Trophoblast cell (in vitro differentiated cells and primary cell): ENCODE results near the gene HOXB6.
A peak's percentile ranks its signal among the peaks of the same experiment; 100 is the strongest.

Experiments
- DNase-seq, 2 donors: peaks; one replicate each; pipeline ENCODE4 v3.0.0-alpha.2; 2016
- H2AFZ ChIP-seq: 2 replicates; pipeline ENCODE4 v1.6.1; 2013; ENCODE audit warnings: low read length, moderate library complexity, mild to moderate bottlenecking; ENCODE audit not compliant: insufficient read depth, poor library complexity
- H2AK5ac ChIP-seq: 2 replicates; pipeline ENCODE4 v1.6.1; 2013; ENCODE audit warnings: mild to moderate bottlenecking, low read length
- H2BK120ac ChIP-seq: 2 replicates; pipeline ENCODE4 v1.6.1; 2013; ENCODE audit warnings: low read length, mild to moderate bottlenecking, moderate library complexity; ENCODE audit not compliant: insufficient read depth, poor library complexity
- H2BK12ac ChIP-seq: 2 replicates; pipeline ENCODE4 v1.6.1; 2013; ENCODE audit warnings: mild to moderate bottlenecking, low read length, moderate library complexity
- H2BK5ac ChIP-seq: 2 replicates; pipeline ENCODE4 v1.6.1; 2013; ENCODE audit warnings: low read length, low read depth, moderate library complexity, mild to moderate bottlenecking; ENCODE audit not compliant: poor library complexity
- H3K14ac ChIP-seq: 2 replicates; pipeline ENCODE4 v1.6.1; 2013; ENCODE audit warnings: mild to moderate bottlenecking, low read length
- H3K18ac ChIP-seq: 2 replicates; pipeline ENCODE4 v1.6.1; 2013; ENCODE audit warnings: mild to moderate bottlenecking, low read length
- H3K23ac ChIP-seq: 2 replicates; pipeline ENCODE4 v1.6.1; 2013; ENCODE audit warnings: low read length
- H3K27ac ChIP-seq: 2 replicates; pipeline ENCODE4 v1.5.1; 2013; ENCODE audit warnings: low read depth, mild to moderate bottlenecking, inconsistent platforms, low read length, moderate library complexity
- H3K27me3 ChIP-seq: 2 replicates; pipeline ENCODE4 v1.6.1; 2013; ENCODE audit warnings: inconsistent platforms, mild to moderate bottlenecking, low read length, moderate library complexity; ENCODE audit not compliant: insufficient read depth
- H3K36me3 ChIP-seq, 2 experiments: 1 replicate in 1 of 2; 2 replicates in 1 of 2; pipeline ENCODE4 v1.6.1; 2013; ENCODE audit warnings: low read length in 2 of 2, mild to moderate bottlenecking in 2 of 2, moderate library complexity in 1 of 2; ENCODE audit not compliant: insufficient read depth in 2 of 2, control insufficient read depth in 1 of 2
- H3K4ac ChIP-seq: 2 replicates; pipeline ENCODE4 v1.6.1; 2013; ENCODE audit warnings: low read depth, mild to moderate bottlenecking, low read length, moderate library complexity
- H3K4me1 ChIP-seq, 2 experiments: 1 replicate in 1 of 2; 2 replicates in 1 of 2; pipeline ENCODE4 v1.6.1; 2013; ENCODE audit warnings: low read length in 2 of 2, mild to moderate bottlenecking in 2 of 2, moderate library complexity in 1 of 2; ENCODE audit not compliant: insufficient read depth in 2 of 2, control insufficient read depth in 1 of 2
- H3K4me2 ChIP-seq: 2 replicates; pipeline ENCODE4 v1.6.1; 2013; ENCODE audit warnings: inconsistent platforms, mild to moderate bottlenecking, low read length, moderate library complexity
- H3K4me3 ChIP-seq: 2 replicates; pipeline ENCODE4 v1.5.1; 2013; ENCODE audit warnings: mild to moderate bottlenecking, low read depth, low read length, inconsistent platforms
- H3K79me1 ChIP-seq: one replicate; pipeline ENCODE4 v1.6.1; 2013; ENCODE audit warnings: low read length
- H3K79me2 ChIP-seq: 2 replicates; pipeline ENCODE4 v1.6.1; 2013; ENCODE audit warnings: low read length, mild to moderate bottlenecking; ENCODE audit not compliant: control insufficient read depth, insufficient read depth, poor library complexity
- H3K9ac ChIP-seq: 2 replicates; pipeline ENCODE4 v1.6.1; 2013; ENCODE audit warnings: mild to moderate bottlenecking, low read length
- H3K9me3 ChIP-seq: 2 replicates; pipeline ENCODE4 v1.6.1; 2013; ENCODE audit warnings: low read depth, mild to moderate bottlenecking, control low read depth, inconsistent platforms, low read length; ENCODE audit not compliant: insufficient read depth
- H4K12ac ChIP-seq: 2 replicates; pipeline ENCODE4 v1.6.1; 2013; ENCODE audit warnings: low read depth, mild to moderate bottlenecking, low read length, moderate library complexity
- H4K8ac ChIP-seq: 2 replicates; pipeline ENCODE4 v1.6.1; 2013; ENCODE audit warnings: low read depth, mild to moderate bottlenecking, low read length, moderate library complexity
- H4K91ac ChIP-seq: one replicate; pipeline ENCODE4 v1.6.1; 2013; ENCODE audit warnings: low read depth, mild to moderate bottlenecking, low read length, moderate library complexity
- WGBS: extraction: QIAGEN DNeasy Blood & Tissue Kit; methylation state at CpG from one replicate; pipeline ENCODE4 v1.1.7; 2013; ENCODE audit warnings: missing lambda C conversion rate; ENCODE audit not compliant: insufficient read length, insufficient coverage; ENCODE audit errors: extremely low coverage; 5-methylcytosine and 5-hydroxymethylcytosine counted together

Gene HOXB6

GRCh38 chr17:48549281-48549630 lies 55.5 kb downstream of the HOXB6 start:
- Histone ChIP-seq H3K4me2 (no peak overlapping the region), H4K8ac (no peak overlapping the region), H3K79me2 (peaks cover 4% of the 10 kb centered on the region), H2BK12ac (no peak overlapping the region), H3K36me3 (peaks cover 9 to 14% of the 10 kb centered on the region in 2 experiments), H4K12ac (peak overlapping the region; percentile 33), H3K23ac (no peak overlapping the region), H3K4ac (no peak overlapping the region), H2BK120ac (no peak overlapping the region), H3K27ac (no peak overlapping the region), H3K27me3 (no peaks in the 10 kb centered on the region), H3K18ac (no peak overlapping the region), H3K79me1 (peaks cover 24% of the 10 kb centered on the region), H3K4me3 (no peak overlapping the region), H3K9ac (no peak overlapping the region), H2AFZ (no peak overlapping the region), H3K14ac (no peak overlapping the region), H3K9me3 (no peaks in the 10 kb centered on the region), H2AK5ac (no peak overlapping the region), H3K4me1 (peaks cover 14 to 42% of the 10 kb centered on the region in 2 experiments), H4K91ac (no peak overlapping the region), H2BK5ac (no peak overlapping the region)
- DNase-seq, result no peak
- no CpG with 5 or more reads among the region's 3 CpGs for WGBS

GRCh38 chr17:48548523-48549280 lies 56.1 kb downstream of the HOXB6 start:
- H4K8ac ChIP-seq, result no peak overlapping the region
- H2BK12ac ChIP-seq, result no peak overlapping the region
- DNase-seq, result no peak
- H3K79me2 ChIP-seq, result peaks cover 7% of the 10 kb centered on the region
- no peaks in the 10 kb centered on the region for H3K9me3 ChIP-seq
- no peak overlapping the region for H4K91ac ChIP-seq
- H3K36me3 ChIP-seq, result peaks cover 9 to 14% of the 10 kb centered on the region in 2 experiments
- H3K18ac ChIP-seq, result no peak overlapping the region
- H3K23ac ChIP-seq, result no peak overlapping the region
- H3K27me3 ChIP-seq, result no peaks in the 10 kb centered on the region
- no peak overlapping the region for H3K4ac ChIP-seq
- no peak overlapping the region for H4K12ac ChIP-seq
- H3K4me3 ChIP-seq, result no peak overlapping the region
- no peak overlapping the region for H3K9ac ChIP-seq
- no peak overlapping the region for H2AFZ ChIP-seq
- H2BK120ac ChIP-seq, result no peak overlapping the region
- no CpG with 5 or more reads among the region's 6 CpGs for WGBS
- peaks cover 14 to 41% of the 10 kb centered on the region in 2 experiments for H3K4me1 ChIP-seq
- no peak overlapping the region for H3K27ac ChIP-seq
- no peak overlapping the region for H2BK5ac ChIP-seq
- no peak overlapping the region for H2AK5ac ChIP-seq
- no peak overlapping the region for H3K14ac ChIP-seq
- no peak overlapping the region for H3K4me2 ChIP-seq
- H3K79me1 ChIP-seq, result peaks cover 29% of the 10 kb centered on the region

DNA sequence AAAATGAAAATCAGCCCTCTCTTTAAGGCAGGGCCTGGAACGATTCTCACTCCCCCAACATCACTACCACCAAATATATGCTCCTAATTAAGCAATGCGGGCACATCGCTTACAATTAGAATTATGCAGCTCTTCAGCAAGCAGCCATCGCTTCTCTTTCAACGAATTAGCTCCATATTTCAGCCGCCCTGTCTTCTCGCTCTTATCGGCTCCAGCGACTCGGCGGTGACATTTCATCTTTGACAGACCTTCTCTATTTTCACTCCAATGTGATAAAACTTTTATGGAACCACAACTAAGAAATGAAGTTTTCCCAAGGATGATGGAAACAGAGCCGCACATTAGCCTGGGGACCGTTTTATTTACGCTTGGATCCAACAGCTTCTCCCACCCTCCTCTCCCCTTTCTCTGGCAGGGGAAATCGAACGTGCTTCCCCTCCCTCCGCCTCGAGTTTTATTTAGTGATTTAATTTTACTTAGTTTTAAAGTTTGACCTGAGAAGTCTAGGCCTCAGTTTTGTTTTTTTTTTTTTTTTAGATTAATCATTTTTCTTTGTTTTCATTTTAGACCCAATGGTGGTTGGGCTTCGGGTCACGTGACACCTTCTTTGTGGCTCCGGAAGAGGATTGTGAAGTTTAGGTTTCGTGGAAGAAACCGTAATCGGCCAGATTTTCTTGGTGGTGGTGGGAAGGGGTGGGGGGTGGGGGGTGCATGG lies 56.8 kb downstream of the HOXB6 start:
- no peaks in the 10 kb centered on the region for H3K27me3 ChIP-seq
- H2BK12ac ChIP-seq, result no peak overlapping the region
- H2AK5ac ChIP-seq, result no peak overlapping the region
- no peak overlapping the region for H3K9ac ChIP-seq
- no peak overlapping the region for H4K91ac ChIP-seq
- no peak overlapping the region for H3K4ac ChIP-seq
- H4K12ac ChIP-seq, result no peak overlapping the region
- no peak overlapping the region for H2AFZ ChIP-seq
- H3K4me2 ChIP-seq, result peak overlapping the region; percentile 13
- H2BK5ac ChIP-seq, result no peak overlapping the region
- H3K27ac ChIP-seq, result no peak overlapping the region
- H3K18ac ChIP-seq, result no peak overlapping the region
- peaks cover 14% of the 10 kb centered on the region for H3K79me2 ChIP-seq
- H3K4me1 ChIP-seq, result peaks cover 14 to 39% of the 10 kb centered on the region in 2 experiments
- peaks cover 9 to 18% of the 10 kb centered on the region in 2 experiments for H3K36me3 ChIP-seq
- no peak overlapping the region for H3K14ac ChIP-seq
- DNase-seq, result no peak
- H3K79me1 ChIP-seq, result peaks cover 36% of the 10 kb centered on the region
- no CpG with 5 or more reads among the region's 24 CpGs for WGBS
- no peak overlapping the region for H2BK120ac ChIP-seq
- no peak overlapping the region for H4K8ac ChIP-seq
- no peaks in the 10 kb centered on the region for H3K9me3 ChIP-seq
- H3K4me3 ChIP-seq, result no peak overlapping the region
- H3K23ac ChIP-seq, result no peak overlapping the region

- Histone ChIP-seq H3K4ac (no peak overlapping the region), H3K36me3 (peaks cover 10 to 22% of the 10 kb centered on the region in 2 experiments), H3K79me1 (peaks cover 40% of the 10 kb centered on the region), H3K23ac (no peak overlapping the region), H3K79me2 (peaks cover 19% of the 10 kb centered on the region), H3K14ac (peak overlapping the region; percentile 35), H4K12ac (no peak overlapping the region), H3K4me2 (peak overlapping the region; percentile 46), H3K9ac (no peak overlapping the region), H2AFZ (no peak overlapping the region), H3K27ac (peak overlapping the region; percentile 68), H2AK5ac (peak overlapping the region; percentile 28), H2BK12ac (peak overlapping the region; percentile 56), H3K27me3 (no peaks in the 10 kb centered on the region), H4K91ac (peak overlapping the region; percentile 8), H2BK5ac (peak overlapping the region; percentile 7), H4K8ac (no peak overlapping the region), H2BK120ac (peak overlapping the region; percentile 30), H3K4me3 (no peak overlapping the region), H3K4me1 (peaks cover 15 to 36% of the 10 kb centered on the region in 2 experiments), H3K9me3 (no peaks in the 10 kb centered on the region), H3K18ac (peak overlapping the region; percentile 4)
- WGBS, result no CpG with 5 or more reads among the region's 10 CpGs
- no peak for DNase-seq
These were observed 57.6 kb downstream of the HOXB6 start for GRCh38 chr17:48546924-48547807.
